Dendritic cell treated with granulocyte-macrophage colony-stimulating factor and Interleukin-4, amounts not matched to agents 40 ng/mL and 50 ng/mL, for 4 days (primary cell): Measurements from ENCODE around the gene OR2A14.
"Not testable (repeated sequence)": the region's sequence is repeated elsewhere in the genome, so short reads cannot be mapped to it uniquely, and the experiment has no call there.

Source experiments
- H3K27ac Mint-ChIP-seq: one replicate; pipeline ENCODE4 v1.8.0; 2022; ENCODE audit warnings: mild to moderate bottlenecking, mixed read lengths
- H3K27me3 Mint-ChIP-seq: one replicate; pipeline ENCODE4 v1.8.0; 2022; ENCODE audit warnings: mild to moderate bottlenecking, mixed read lengths
- H3K36me3 Mint-ChIP-seq: one replicate; pipeline ENCODE4 v1.8.0; 2022; ENCODE audit warnings: low read depth, mixed read lengths
- H3K4me1 Mint-ChIP-seq: one replicate; pipeline ENCODE4 v1.8.0; 2022; ENCODE audit warnings: low read depth, mixed read lengths
- H3K4me3 Mint-ChIP-seq: one replicate; pipeline ENCODE4 v1.8.0; 2022; ENCODE audit warnings: mild to moderate bottlenecking, moderate library complexity, mixed read lengths
- H3K9me3 Mint-ChIP-seq: one replicate; pipeline ENCODE4 v1.8.0; 2022; ENCODE audit warnings: mixed read lengths
- intact Hi-C: fragments of 100-400 bp; cut with micrococcal nuclease; formaldehyde crosslinking; loops from one replicate; pipeline ENCODE4 v1.15.0; 2022

The OR2A14 gene

GRCh38 chr7:144129601-144130000, 6.6 kb downstream of the OR2A14 start:
- H3K9me3 Mint-ChIP-seq: not testable (repeated sequence)

GRCh38 chr7:144130730-144131129, 7.8 kb downstream of the OR2A14 start:
- no peaks in the 10 kb centered on the region for H3K36me3 Mint-ChIP-seq
- intact Hi-C loops: loop anchor here (5.0 kb wide), 1 partner anchor 262 kb away; no protein-coding TSS in a partner anchor
- H3K27me3 Mint-ChIP-seq: no peaks in the 10 kb centered on the region

More at GRCh38 chr7:144129601-144130000, 6.6 kb downstream of the OR2A14 start:
- H3K27ac Mint-ChIP-seq, intact Hi-C loops, H3K4me3 Mint-ChIP-seq, H3K27me3 Mint-ChIP-seq, H3K36me3 Mint-ChIP-seq, H3K4me1 Mint-ChIP-seq: not testable (repeated sequence)

DNA sequence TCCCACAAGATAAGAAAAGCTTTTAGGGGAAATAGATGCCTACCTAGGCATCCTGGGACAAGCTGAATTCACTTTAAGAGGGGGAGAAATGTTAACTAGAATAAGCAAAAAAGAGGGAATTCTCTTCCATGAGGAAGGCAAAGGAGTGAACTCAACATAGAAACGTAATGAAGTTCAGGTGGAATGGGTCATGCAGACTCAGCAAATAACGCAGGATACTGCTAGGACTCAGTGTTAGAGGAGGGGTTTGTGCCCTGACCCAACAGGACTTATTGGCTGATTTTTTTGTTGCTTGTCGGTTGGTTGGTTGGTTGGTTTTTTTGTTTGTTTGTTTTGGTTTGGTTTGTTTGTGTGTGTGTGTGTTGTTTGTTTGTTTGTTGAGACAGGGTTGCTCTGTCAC, 9.3 kb downstream of the OR2A14 start:
- no peaks in the 10 kb centered on the region for H3K36me3 Mint-ChIP-seq
- intact Hi-C loops: loop anchor here (5.0 kb wide), 1 partner anchor 260 kb away; no protein-coding TSS in a partner anchor
- H3K4me3 Mint-ChIP-seq: no peak overlapping the region
- H3K9me3 Mint-ChIP-seq: no peaks in the 10 kb centered on the region
- no peaks in the 10 kb centered on the region for H3K27me3 Mint-ChIP-seq
- no peaks in the 10 kb centered on the region for H3K4me1 Mint-ChIP-seq
- H3K27ac Mint-ChIP-seq: no peak overlapping the region

More at GRCh38 chr7:144130730-144131129, 7.8 kb downstream of the OR2A14 start:
- H3K9me3 Mint-ChIP-seq: no peaks in the 10 kb centered on the region
- no peak overlapping the region for H3K4me3 Mint-ChIP-seq
- H3K4me1 Mint-ChIP-seq: no peaks in the 10 kb centered on the region
- H3K27ac Mint-ChIP-seq: no peak overlapping the region

DNA sequence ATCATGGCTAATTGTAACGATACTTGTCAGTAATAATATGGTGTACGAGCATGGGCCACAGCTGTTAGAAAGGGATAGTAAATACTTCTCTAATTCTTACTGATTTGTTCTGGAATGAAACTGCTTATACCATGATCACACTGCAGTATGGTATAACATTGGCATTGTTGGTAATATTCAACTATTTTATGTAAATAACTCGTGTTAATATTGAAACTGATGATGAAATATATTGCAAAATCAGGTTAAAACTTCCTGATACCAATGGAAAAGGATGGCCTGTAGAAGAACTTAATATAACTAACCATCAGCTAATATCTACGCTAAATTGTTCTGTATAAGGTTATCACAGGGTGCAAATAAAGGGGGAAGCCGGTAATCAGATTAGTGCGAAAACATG, 10.3 kb downstream of the OR2A14 start:
- Mint-ChIP-seq H3K9me3 (no peaks in the 10 kb centered on the region), H3K36me3 (no peaks in the 10 kb centered on the region), H3K27ac (no peak overlapping the region), H3K4me3 (no peak overlapping the region), H3K4me1 (no peaks in the 10 kb centered on the region), H3K27me3 (no peaks in the 10 kb centered on the region)
- intact Hi-C loops: loop anchor here (5.0 kb wide), 1 partner anchor 259 kb away; no protein-coding TSS in a partner anchor

- Mint-ChIP-seq H3K36me3 (no peaks in the 10 kb centered on the region), H3K4me1 (no peaks in the 10 kb centered on the region), H3K27me3 (no peaks in the 10 kb centered on the region), H3K9me3 (no peaks in the 10 kb centered on the region), H3K4me3 (no peak overlapping the region), H3K27ac (no peak overlapping the region)
- intact Hi-C loops: loop anchor here (5.0 kb wide), 1 partner anchor 258 kb away; no protein-coding TSS in a partner anchor
Measured at GRCh38 chr7:144134116-144134515, 11.1 kb downstream of the OR2A14 start.

DNA sequence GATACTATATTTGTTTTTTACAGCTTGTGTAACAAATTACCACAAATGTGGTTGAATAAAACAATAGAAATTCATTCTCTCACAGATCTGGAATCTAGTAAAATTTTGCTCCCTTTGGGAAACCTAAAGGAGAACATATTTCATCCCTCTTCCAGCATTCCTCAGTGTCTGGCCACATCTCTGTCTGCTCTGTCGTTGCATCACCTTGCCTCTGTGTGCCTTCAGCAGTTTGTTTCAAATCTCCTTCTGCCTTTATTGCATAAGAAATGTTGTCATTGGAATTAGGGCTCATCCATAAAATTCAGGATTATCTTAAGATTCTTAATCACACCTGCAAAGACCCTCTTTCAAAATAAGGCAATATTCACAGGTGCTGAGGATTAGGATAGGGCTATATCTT, 14.5 kb downstream of the OR2A14 start:
- H3K27me3 Mint-ChIP-seq: no peaks in the 10 kb centered on the region
- no peaks in the 10 kb centered on the region for H3K36me3 Mint-ChIP-seq
- H3K27ac Mint-ChIP-seq: no peak overlapping the region
- peaks cover 10% of the 10 kb centered on the region for H3K9me3 Mint-ChIP-seq
- H3K4me1 Mint-ChIP-seq: no peaks in the 10 kb centered on the region
- intact Hi-C loops: no loop called here
- no peak overlapping the region for H3K4me3 Mint-ChIP-seq

DNA sequence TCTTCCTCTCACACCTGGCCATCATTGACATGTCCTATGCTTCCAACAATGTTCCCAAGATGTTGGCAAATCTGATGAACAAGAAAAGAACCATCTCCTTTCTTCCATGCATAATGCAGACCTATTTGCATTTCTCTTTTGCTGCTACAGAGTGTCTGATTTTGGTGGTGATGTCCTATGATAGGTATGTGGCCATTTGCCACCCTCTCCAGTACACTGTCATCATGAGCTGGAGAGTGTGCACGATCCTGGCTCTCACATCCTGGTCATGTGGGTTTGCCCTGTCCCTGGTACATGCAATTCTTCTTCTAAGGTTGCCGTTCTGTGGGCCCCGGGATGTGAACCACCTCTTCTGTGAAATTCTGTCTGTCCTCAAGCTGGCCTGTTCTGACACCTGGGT, 19.2 kb downstream of the OR2A14 start:
- no peak overlapping the region for H3K27ac Mint-ChIP-seq
- no peaks in the 10 kb centered on the region for H3K36me3 Mint-ChIP-seq
- peaks cover 24% of the 10 kb centered on the region for H3K9me3 Mint-ChIP-seq
- no peak overlapping the region for H3K4me3 Mint-ChIP-seq
- intact Hi-C loops: no loop called here
- no peaks in the 10 kb centered on the region for H3K27me3 Mint-ChIP-seq
- no peaks in the 10 kb centered on the region for H3K4me1 Mint-ChIP-seq

DNA sequence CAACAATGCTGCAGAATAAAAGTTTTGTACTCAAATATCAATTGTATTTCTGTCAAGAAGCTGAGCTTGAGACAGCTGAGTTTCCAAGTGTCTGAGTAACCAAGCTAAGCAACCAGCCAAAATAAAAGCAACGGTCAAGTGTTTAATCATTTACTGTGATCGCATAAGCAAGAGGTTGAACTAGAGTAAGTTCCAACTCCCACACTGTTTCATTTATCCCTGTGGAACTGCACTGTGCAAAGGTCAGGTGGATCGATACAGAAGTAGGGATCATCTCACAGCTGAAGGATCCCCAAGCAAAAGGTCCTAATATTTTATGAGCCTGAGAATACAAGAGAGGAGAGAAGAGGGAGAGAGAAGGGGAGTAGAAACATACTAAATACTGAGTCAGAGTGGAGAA, 21.4 kb downstream of the OR2A14 start:
- no peak overlapping the region for H3K4me3 Mint-ChIP-seq
- H3K9me3 Mint-ChIP-seq: peaks cover 47% of the 10 kb centered on the region
- intact Hi-C loops: no loop called here
- H3K36me3 Mint-ChIP-seq: no peaks in the 10 kb centered on the region
- no peaks in the 10 kb centered on the region for H3K27me3 Mint-ChIP-seq
- no peaks in the 10 kb centered on the region for H3K4me1 Mint-ChIP-seq
- no peak overlapping the region for H3K27ac Mint-ChIP-seq

DNA sequence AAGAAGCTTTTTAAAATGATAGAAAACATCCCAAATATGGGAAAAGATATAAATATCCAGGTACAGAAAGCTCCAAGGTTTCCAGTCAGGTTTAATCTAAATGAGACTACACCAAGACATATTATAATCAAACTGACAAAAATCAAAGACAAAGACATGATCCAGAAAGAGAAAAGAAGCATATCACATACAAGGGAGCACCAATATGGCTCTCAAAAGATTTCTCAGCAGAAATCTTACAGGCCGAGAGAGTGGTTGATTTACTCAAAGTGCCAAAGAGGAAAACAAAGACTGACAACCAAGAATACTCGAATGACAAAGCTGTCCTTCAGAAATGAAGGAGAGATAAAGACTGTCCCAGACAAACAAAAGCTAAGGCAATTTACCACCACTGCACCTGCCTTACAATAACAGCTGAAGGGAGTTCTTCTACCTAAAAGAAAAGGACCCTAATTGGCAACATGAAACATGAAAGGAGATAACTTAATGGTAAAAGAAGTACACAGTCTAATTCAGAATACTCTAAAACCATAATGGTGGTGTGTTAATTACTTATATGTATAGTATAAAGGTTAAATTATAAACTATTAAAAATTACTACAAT, 25.4 kb downstream of the OR2A14 start:
- Mint-ChIP-seq H3K27me3 (no peaks in the 10 kb centered on the region), H3K4me3 (no peak overlapping the region), H3K4me1 (no peaks in the 10 kb centered on the region), H3K9me3 (peaks cover 51% of the 10 kb centered on the region), H3K36me3 (no peaks in the 10 kb centered on the region), H3K27ac (no peak overlapping the region)
- intact Hi-C loops: no loop called here

DNA sequence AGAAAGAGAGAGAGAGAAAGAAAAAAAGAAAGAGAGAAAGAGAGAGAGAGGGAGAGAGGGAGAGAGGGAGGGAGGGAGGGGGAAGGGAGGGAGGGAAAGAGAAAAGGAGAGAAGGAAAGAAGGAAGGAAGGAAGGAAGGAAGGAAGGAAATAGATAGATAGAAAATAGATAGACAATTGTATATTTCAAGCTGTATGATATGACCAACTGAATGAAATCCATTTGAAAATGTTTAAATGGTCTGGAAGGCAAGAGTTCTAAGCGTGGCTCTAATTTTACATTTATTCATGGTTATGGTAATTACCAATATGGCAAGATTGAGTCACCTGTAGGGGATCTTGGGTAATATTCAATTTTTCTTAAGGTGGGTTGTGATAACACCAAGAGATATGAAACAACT, 35.9 kb downstream of the OR2A14 start:
- Mint-ChIP-seq H3K36me3 (no peaks in the 10 kb centered on the region), H3K4me3 (no peak overlapping the region), H3K27ac (no peak overlapping the region), H3K4me1 (no peaks in the 10 kb centered on the region), H3K9me3 (no peaks in the 10 kb centered on the region), H3K27me3 (no peaks in the 10 kb centered on the region)
- intact Hi-C loops: no loop called here

DNA sequence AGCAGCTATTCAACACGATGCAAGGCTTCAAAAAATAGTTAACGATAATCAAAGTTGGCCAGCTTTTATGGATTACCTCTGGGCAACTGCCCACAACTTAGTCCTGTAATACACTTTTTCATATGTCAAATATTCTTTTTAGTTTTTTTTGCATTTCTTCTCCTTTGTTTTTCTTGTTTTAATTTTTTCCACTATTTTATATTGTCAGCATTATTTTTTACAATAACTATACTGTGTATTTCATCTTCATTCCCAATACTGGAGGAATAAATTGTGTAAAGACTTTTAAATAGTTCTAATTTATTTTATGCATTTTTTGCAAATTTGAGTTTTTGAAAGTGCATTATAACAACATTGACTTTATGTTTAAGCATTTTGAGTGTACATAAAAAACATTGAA, 41.8 kb downstream of the OR2A14 start:
- Mint-ChIP-seq H3K27me3 (no peaks in the 10 kb centered on the region), H3K9me3 (no peaks in the 10 kb centered on the region), H3K27ac (no peak overlapping the region), H3K4me1 (no peaks in the 10 kb centered on the region), H3K36me3 (no peaks in the 10 kb centered on the region), H3K4me3 (no peak overlapping the region)
- intact Hi-C loops: no loop called here

DNA sequence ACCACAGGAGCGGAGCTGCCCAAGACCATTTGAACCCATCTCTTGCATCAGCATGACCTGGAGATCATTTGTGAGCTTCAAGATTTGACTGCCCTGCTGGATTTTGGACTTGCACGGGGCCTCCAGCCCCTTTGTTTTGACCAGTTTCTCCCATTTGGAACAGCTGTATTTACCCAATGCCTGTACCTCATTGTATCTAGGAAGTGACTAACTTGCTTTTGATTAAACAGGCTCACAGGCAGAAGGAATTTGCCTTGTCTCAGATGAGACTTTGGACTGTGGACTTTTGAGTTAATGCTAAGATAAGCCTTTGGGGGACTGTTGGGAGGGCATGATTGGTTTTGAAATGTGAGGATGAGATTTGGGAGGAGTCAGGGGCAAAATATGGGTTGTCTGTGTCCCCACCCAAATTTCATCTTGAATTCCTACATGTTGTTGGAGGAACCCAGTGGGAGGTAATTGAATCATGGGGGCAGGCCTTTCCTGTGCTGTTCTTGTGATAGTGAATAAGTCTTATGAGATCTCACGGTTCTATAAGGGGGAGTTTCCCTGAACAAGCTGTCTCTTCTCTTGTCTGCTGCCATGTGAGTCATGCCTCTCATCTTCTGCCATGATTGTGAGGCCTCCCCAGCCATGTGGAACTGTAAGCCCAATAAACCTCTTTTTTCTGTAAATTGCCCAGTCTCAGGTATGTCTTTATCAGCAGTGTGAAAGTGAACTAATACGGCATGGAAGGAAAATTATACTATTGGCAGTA, 48.8 kb downstream of the OR2A14 start:
- H3K9me3 Mint-ChIP-seq, H3K27me3 Mint-ChIP-seq, H3K36me3 Mint-ChIP-seq, H3K27ac Mint-ChIP-seq, H3K4me3 Mint-ChIP-seq, intact Hi-C loops: not testable (repeated sequence)
- peaks cover 10% of the 10 kb centered on the region for H3K4me1 Mint-ChIP-seq

DNA sequence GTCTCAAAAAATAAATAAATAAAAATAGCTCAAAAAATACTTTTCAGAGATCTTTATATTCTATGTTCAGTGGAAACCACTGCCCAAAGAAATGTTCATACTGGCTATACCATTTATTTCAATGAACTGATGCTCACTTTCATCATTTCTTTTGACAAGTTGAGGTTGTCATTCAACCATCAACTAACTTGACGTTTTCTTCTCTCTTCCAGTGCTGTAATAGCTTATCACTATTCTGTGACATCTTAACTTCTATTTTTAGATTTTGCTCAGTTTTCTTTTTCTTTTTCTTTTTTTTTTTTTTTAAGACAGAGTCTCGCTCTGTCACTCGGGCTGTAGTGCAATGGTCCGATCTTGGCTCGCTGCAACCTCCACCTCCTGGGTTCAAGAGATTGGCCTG, 51.6 kb downstream of the OR2A14 start:
- Mint-ChIP-seq H3K27me3 (no peaks in the 10 kb centered on the region), H3K4me3 (no peak overlapping the region), H3K4me1 (peaks cover 10% of the 10 kb centered on the region), H3K9me3 (peaks cover 5% of the 10 kb centered on the region), H3K27ac (no peak overlapping the region), H3K36me3 (no peaks in the 10 kb centered on the region)
- intact Hi-C loops: loop anchor here (5.0 kb wide), 1 partner anchor 218 kb away; no protein-coding TSS in a partner anchor

- not testable (repeated sequence) for H3K9me3 Mint-ChIP-seq, H3K27me3 Mint-ChIP-seq, H3K36me3 Mint-ChIP-seq, H3K4me3 Mint-ChIP-seq, H3K27ac Mint-ChIP-seq
- peaks cover 10% of the 10 kb centered on the region for H3K4me1 Mint-ChIP-seq
- intact Hi-C loops: loop anchor here (5.0 kb wide), 1 partner anchor 214 kb away; no protein-coding TSS in a partner anchor
Measured at GRCh38 chr7:144178380-144179164, 55.6 kb downstream of the OR2A14 start.
